IPS-NIHi7 (cell line): ENCODE measurements around the gene KIF5B.
A peak's percentile ranks its signal among the peaks of the same experiment; 100 is the strongest.
"Not testable (repeated sequence)": the region's sequence is repeated elsewhere in the genome, so short reads cannot be mapped to it uniquely, and the experiment has no call there.

ENCODE experiments used
- DNase-seq: peaks from one replicate; pipeline ENCODE4 v3.0.0; 2012; ENCODE audit warnings: mixed read lengths; ENCODE audit errors: extremely low spot score

Gene KIF5B

GRCh38 chr10:32015386-32015785 is 40.8 kb downstream of the KIF5B start:
- no peak for DNase-seq

- DNase-seq, result no peak
These were observed 49.2 kb downstream of the KIF5B start for GRCh38 chr10:32007026-32007425.

DNA sequence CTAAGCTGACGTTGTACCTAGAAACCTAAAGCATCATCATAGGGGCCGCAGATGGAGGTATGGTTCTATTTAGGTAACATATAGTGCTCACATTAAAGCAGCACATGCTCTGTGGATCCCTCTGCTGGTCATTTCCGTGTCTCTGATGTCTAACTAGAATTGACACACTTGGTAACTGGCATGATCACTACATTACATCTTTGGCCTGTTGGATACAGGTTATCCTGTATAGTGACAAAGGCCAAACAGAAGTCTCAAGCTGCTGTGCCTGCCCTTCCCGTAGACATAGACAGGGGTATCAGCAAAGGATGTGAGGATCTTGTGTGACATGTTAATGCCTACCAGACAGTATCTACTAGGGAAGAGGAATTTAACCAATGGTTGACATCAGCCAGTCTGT is 51.2 kb downstream of the KIF5B start:
- peak; percentile 39 for DNase-seq

- peak; percentile 28 for DNase-seq
These were observed 52.0 kb downstream of the KIF5B start for GRCh38 chr10:32004161-32004591.

DNA sequence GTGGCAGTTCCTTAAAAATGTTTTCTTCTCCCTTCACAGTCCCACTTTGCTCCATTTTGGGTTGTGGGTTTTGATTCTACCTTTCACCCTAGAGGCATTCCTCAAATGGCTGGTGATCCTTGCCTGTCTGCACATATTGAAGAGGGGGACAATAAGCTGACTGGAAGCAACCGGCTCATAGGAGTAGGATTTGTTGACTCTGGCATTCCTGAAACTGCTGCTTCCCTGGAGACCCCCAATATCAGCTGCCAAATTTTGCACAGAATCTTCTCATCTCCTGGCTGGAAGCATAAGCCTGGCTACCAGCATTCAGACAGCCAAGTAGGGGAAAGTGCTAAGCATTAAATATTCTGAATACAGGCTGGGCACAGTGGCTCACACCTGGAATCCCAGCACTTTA is 53.7 kb downstream of the KIF5B start:
- DNase-seq, result no peak

DNA sequence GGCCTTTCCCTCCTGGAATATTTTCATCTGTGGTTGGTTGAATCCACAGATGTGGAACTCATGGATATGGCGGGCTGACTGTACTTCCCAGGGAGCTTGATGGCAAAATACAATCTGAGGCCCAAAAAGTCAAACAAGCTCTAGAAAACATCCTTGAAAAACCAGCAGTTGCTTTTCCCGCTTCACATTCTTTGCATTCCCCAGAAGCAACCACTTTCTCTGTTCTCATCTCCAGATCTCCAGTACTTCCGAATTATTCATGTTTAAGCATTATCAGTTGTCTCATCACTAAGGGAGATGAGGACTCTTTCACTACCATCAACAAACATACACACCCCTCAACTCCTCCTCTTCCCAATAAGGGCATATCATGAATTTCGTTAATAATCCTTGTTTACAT is 55.3 kb downstream of the KIF5B start:
- DNase-seq, result no peak

GRCh38 chr10:31999836-32000235 is 56.4 kb downstream of the KIF5B start:
- no peak for DNase-seq

- DNase-seq, result no peak
These were observed 57.1 kb downstream of the KIF5B start for GRCh38 chr10:31999070-31999660.

- no peak for DNase-seq
These were observed 61.3 kb downstream of the KIF5B start for GRCh38 chr10:31994926-31995325.

DNA sequence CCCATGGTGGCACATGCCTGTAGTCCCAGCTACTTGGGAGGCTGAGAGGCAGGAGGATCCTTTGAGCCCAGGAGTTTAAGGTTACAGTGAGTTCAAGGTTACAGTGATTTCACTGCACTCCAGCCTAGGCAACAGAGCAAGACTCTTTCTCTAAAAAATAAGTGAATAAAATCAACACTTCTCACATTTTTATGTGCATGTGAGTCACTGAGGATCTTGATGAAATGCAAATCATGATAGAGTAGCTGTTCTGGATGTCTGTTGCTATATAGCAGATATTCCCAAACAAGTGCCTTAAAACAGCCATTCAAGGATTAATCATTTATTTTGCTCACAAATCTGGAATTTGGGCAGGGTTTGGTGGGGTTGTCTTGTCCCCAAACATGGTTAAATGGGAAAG is 65.3 kb downstream of the KIF5B start:
- no peak for DNase-seq

GRCh38 chr10:31987786-31988185 is 68.4 kb downstream of the KIF5B start:
- DNase-seq, result not testable (repeated sequence)

DNA sequence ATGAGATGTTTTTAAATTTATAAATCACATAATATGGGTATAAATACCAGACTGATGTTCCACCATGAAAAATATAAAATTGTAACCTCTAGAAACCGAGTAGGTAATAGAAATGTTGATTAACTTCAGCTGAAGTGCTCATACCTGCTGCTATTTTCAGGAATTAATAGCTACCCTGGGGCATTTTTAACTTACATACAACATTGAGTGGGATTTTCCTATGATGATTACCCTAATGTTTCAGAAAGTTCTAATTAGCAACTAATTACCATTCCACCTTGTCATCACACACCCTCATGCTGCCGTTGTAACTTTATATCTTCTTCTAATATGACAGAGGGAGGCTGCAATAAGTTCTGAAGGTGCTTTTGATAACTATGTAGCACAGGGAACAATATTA is 74.1 kb downstream of the KIF5B start:
- no peak for DNase-seq

DNA sequence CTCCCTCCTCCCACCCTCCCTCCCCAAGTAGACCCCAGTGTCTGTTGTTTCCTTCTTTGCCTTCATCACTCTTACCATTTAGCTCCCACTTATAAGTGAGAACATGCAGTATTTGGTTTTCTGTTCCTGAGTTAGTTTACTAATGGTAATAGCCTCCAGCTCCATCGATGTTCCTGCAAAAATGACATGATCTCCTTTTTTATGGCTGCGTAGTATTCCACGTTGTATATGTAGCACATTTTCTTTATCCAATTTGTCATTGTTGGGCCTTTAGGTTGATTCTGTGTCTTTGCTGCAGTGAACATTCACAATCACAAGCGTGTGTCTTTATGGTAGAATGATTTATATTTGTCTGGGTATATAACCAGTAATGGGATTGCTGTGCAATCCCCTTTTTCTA is 75.8 kb downstream of the KIF5B start:
- no peak for DNase-seq

GRCh38 chr10:31979071-31979470 is 77.2 kb downstream of the KIF5B start:
- not testable (repeated sequence) for DNase-seq

DNA sequence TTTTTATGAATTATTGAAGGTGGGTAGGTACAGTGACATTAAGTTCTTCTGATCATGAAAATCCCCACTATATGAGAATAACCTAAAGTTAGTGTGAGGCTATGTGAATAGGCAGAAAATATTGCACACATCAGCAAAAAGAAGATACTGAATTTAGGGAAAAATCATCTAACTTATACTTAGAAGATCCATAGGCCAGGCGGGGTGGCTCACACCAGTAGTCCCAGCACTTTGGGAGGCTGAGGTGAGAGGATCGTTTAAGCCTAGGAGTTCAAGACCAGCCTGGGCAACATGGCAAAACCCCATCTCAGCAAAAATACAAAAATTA is 78.1 kb downstream of the KIF5B start:
- DNase-seq, result no peak

DNA sequence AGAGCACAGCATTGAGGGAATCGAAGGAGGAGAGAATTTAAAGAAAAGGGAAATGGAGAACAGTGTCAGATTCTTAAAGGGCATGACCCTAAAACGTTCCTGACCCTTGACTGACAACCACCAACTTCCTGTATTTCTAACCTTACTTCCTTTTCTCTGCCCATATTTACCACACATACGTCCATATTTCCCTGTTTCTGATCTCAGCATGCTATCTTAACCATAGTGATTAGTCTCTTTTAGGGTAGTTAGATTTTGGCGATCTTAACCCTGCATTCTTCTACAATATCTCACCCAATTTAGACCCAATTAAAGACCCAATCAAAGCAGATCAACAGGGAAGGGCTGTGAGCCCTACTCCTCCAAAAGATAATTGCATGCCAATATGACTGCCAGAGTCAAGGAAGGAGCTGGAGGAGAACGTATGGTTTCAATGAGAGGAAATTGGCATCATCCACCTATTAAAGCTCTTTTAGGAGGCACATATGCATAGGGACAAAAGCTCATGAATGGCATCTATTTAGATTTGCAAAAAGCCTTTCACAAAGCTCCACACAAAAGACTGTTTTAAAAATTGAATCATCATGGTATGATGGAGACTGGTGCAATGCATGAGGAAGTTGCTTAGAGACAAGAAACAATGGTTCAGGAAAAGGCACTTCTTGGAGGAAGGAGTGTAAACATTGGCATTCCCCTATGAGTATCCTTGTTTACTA is 78.6 kb downstream of the KIF5B start:
- DNase-seq, result no peak

DNA sequence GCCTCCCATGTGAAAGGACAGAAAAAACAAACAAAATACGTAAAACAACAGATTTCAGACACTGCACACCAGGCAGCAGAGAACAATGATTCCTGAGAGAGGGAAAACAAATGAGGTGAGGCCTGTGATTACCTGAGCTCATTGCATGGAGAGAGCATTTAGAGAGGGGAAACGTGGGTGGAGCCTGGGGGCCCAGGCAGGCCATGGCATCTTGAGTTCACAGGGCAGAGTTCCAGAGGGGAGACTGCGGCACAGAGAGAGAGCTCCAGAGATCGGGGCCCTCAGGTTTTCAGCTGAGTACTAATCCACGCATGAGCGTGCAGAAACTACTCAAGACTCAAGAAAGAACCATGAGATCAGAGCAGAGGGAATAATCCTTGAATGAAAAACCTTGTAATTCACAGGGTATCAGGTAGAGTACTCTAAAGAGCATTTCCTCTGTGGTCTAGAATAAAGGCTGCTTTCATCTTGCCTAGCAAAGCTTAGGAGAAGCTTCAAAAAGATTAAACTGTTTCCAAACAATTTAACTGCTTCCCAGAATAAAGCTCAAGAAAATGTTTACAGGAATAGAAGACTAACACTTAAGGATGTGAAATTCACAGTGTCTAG is 81.0 kb downstream of the KIF5B start:
- DNase-seq, result peak; percentile 22

DNA sequence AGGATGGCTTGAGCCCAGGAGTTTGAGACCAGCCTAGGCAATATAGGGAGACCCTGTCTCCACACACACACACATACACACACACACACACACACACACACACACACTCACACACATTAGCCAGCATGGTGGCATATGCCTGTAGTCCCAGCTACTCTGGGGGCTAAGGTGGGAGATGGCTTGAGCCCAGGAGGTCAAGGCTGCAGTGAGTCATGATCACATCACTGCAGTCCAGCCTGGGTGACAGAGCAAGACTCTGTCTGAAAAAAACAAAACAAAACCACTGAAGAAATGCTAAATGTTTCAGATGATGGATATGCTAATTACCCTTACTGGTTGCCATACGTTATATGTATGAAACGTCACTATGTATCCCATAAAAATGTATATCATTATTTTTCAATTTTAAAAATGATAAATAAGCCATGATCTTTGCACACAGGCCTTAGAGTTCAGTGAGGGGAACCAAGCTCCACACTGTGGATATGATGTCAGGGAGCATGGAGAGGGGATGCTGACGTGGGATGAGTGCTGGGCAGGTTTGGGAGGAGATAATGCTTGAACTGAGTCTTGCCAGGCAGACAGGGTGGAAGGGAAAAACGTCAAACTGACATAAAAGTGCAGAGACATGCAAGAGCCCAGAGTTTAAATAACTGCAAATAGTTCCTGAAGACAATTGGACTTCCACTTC is 81.6 kb downstream of the KIF5B start:
- DNase-seq, result no peak

DNA sequence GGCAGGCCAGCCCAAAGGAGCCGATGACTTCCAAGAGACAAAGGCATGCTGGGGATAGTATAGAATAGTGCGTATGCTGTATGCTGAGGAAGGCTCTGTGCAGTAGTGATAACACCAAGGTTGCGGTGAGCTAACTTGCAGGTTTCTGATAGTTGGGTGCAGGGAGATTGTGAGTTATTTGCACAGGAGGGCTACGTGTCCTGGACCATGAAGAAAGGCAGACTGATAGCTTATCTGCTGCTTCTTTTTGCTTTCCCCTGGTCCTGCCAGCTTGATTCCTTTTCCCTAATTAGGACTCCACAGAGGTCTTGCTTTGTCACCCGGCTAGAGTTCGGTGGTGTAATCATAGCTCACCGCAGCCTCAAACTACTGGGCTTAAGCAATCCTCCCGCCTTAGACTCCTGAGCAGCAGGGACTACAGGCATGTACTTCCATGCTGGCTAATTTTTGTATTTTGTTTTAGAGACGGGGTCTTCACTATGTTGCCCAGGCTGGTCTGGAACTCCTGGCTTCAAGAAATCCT is 83.6 kb downstream of the KIF5B start:
- no peak for DNase-seq

- DNase-seq, result not testable (repeated sequence)
These were observed 86.4 kb downstream of the KIF5B start for GRCh38 chr10:31969847-31970246.

- no peak for DNase-seq
These were observed 92.6 kb downstream of the KIF5B start for GRCh38 chr10:31963589-31963980.

DNA sequence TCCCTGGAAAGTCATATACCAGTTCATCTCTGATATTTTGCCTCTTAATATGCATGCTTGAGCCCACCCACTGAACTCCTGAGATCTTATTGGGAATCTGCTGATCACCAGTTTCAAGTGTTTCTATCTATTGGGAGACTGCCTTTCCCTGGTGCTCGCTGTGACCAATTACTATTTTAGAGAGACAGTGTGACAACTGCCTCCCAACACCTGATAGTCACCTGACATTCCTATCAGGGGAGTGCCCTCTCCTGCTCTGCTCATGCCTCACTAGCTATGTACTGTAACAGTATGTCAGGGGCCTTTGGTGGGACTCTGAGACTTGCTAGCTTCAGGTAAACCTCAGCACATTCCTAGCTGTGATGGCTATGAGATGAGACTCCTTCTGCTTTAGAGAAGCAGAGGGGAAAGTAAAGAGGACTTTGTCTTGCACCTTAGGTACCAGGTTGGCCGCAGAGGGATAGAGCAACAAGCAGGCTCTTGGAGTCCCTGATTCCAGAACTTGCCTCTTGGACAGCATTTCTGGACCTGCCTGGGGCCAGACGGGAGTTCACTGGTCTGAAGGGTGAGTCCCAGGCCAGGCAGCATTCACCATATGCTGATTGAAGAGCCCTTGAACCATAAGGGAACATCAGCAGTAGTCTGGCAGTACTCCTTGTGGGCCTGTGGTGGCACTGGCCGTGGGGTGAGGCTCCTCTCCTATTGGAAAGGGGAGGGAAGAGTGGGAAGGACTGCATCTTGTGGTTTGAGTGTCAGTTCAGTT is 93.2 kb downstream of the KIF5B start:
- no peak for DNase-seq
